GM12878 (cell line): ENCODE results near the gene PPP4C. TPM values are rescaled to one million over a fixed set of nuclear protein-coding genes. Genes with fewer than 3 reads are reported as not detected.

Experiments
- ATAC-seq: fragments of 200-7000 bp; cut with Tn5 transposase; 3 replicates; pipeline ENCODE4 v1.9.1; 2020; ENCODE audit warnings: mild to moderate bottlenecking, moderate library complexity
- BruUV-seq: library from RNA; stranded (reverse); fragments of 400-500 nt; replicated peaks from 2 replicates; lab custom pipeline; 2021; lab: Mats Ljungman, UMichigan
- CTCF ChIA-PET: fragments of 300-600 bp; sonication (Branson Sonifier 250); formaldehyde crosslinking; extraction: SDS; loops from one replicate; lab custom pipeline; 2021; ENCODE audit warnings: inconsistent platforms; lab: Yijun Ruan, JAX
- POLR2A ChIA-PET: fragments of 350-600 bp; formaldehyde crosslinking; extraction: SDS; loops from one replicate; lab custom pipeline; 2021; ENCODE audit warnings: inconsistent platforms; lab: Charles Lee
- RAD21 ChIA-PET: fragments of 300-600 bp; sonication (Branson Sonifier 250); formaldehyde crosslinking; loops from one replicate; lab custom pipeline; 2023; ENCODE audit warnings: antibody characterized with exemption; ENCODE audit not compliant: unreplicated experiment; lab: Charles Lee
- SMC1A ChIA-PET: fragments of 300-600 bp; sonication (Branson Sonifier 250); formaldehyde crosslinking; loops from one replicate; lab custom pipeline; 2023; ENCODE audit not compliant: unreplicated experiment, uncharacterized antibody; lab: Charles Lee
- DNase-seq: peaks from one replicate; pipeline ENCODE4 v3.0.0-alpha.2; 2011; ENCODE audit warnings: low read depth, low spot score
- FAIRE-seq: peaks from 3 replicates; lab custom pipeline; 2011; peaks lifted over from hg19 to GRCh38; lab: Jason Lieb, UNC
- H2AFZ ChIP-seq: 2 replicates; pipeline ENCODE4 v1.6.0; 2011; ENCODE audit warnings: low read depth, low read length, control low read depth; ENCODE audit not compliant: control insufficient read depth
- H3K27ac ChIP-seq: 2 replicates; pipeline ENCODE4 v1.5.1; 2011; ENCODE audit warnings: control low read depth; ENCODE audit not compliant: control insufficient read depth, insufficient read depth
- H3K27me3 ChIP-seq, 2 experiments: replicated peaks in 1 of 2; 2 replicates each; pipeline versions ENCODE4 v1.6.0 to v1.6.1; 2011; ENCODE audit warnings: low read length in 1 of 2; ENCODE audit not compliant: control insufficient read depth in 2 of 2, insufficient read depth in 2 of 2
- H3K36me3 ChIP-seq, 2 experiments: 2 replicates each; pipeline ENCODE4 v1.5.1; 2011; ENCODE audit warnings: low read length in 1 of 2; ENCODE audit not compliant: control insufficient read depth in 2 of 2, insufficient read depth in 2 of 2
- H3K4me1 ChIP-seq: 2 replicates; pipeline ENCODE4 v1.6.1; 2011; ENCODE audit warnings: mild to moderate bottlenecking, low read length, moderate library complexity, mixed read lengths; ENCODE audit not compliant: control insufficient read depth, insufficient read depth
- H3K4me2 ChIP-seq: 2 replicates; pipeline ENCODE4 v1.6.0; 2011; ENCODE audit warnings: control low read depth; ENCODE audit not compliant: control insufficient read depth, insufficient read depth
- H3K4me3 ChIP-seq: fragments of 200-600 bp; sonication (generic); 2 replicates; pipeline ENCODE4 v1.5.1; 2016
- H3K79me2 ChIP-seq: 2 replicates; pipeline ENCODE4 v1.6.0; 2011; ENCODE audit warnings: low read length; ENCODE audit not compliant: control insufficient read depth, insufficient read depth
- H3K9ac ChIP-seq: 2 replicates; pipeline ENCODE4 v1.8.0; 2011; ENCODE audit warnings: low read length, control low read depth, mixed read lengths; ENCODE audit not compliant: control insufficient read depth, insufficient read depth
- H3K9me3 ChIP-seq: replicated peaks from 3 replicates; pipeline ENCODE4 v1.5.1; 2011; ENCODE audit warnings: mild to moderate bottlenecking, low read length; ENCODE audit not compliant: control insufficient read depth, insufficient read depth
- H4K20me1 ChIP-seq: 2 replicates; pipeline ENCODE4 v1.6.0; 2011; ENCODE audit not compliant: control insufficient read depth, insufficient read depth
- BRCA1 ChIP-seq: IDR thresholded peaks from 2 replicates; pipeline ENCODE4 v1.6.1; 2011; ENCODE audit warnings: low read depth, low read length, improper control_type of control experiment
- DPF2 ChIP-seq: fragments of 450-650 bp; IDR thresholded peaks from 2 replicates; pipeline ENCODE4 v1.6.1; 2017; ENCODE audit warnings: mild to moderate bottlenecking
- EP300 ChIP-seq, 2 experiments: fragments of 150-350 bp in 1 of 2; IDR thresholded peaks; 2 replicates each; pipeline ENCODE4 v1.6.1; 2011 to 2012; ENCODE audit warnings: low read depth in 2 of 2, low read length in 2 of 2, borderline replicate concordance in 1 of 2, improper control_type of control experiment in 1 of 2, inconsistent platforms in 1 of 2; ENCODE audit not compliant: control insufficient read depth in 1 of 2
- ESRRA ChIP-seq: IDR thresholded peaks from 2 replicates; pipeline ENCODE4 v1.6.1; 2012; ENCODE audit warnings: mild to moderate bottlenecking, low read length, improper control_type of control experiment
- MEF2B ChIP-seq: fragments of 450-650 bp; IDR thresholded peaks from 2 replicates; pipeline ENCODE4 v1.6.1; 2018; ENCODE audit warnings: mild to moderate bottlenecking, moderate library complexity; ENCODE audit not compliant: partially characterized antibody, poor library complexity, severe bottlenecking
- PAX8 ChIP-seq: fragments of 450-650 bp; IDR thresholded peaks from 2 replicates; pipeline ENCODE4 v1.6.1; 2017; ENCODE audit warnings: mild to moderate bottlenecking, moderate library complexity
- POLR2A ChIP-seq: IDR thresholded peaks from 2 replicates; pipeline ENCODE4 v1.6.1; 2011; ENCODE audit warnings: low read depth, mild to moderate bottlenecking, low read length
- RB1 ChIP-seq: fragments of 450-650 bp; formaldehyde crosslinking; IDR thresholded peaks from 2 replicates; pipeline ENCODE4 v1.6.1; 2017; ENCODE audit warnings: mild to moderate bottlenecking, borderline replicate concordance
- SRF ChIP-seq, 2 experiments: IDR thresholded peaks; 2 replicates each; pipeline ENCODE4 v1.6.1; 2011; ENCODE audit warnings: low read depth in 2 of 2, low read length in 2 of 2, mild to moderate bottlenecking in 1 of 2, moderate library complexity in 1 of 2
- STAT1 ChIP-seq: fragments of 450-650 bp; conservative IDR thresholded peaks from 2 replicates; pipeline ENCODE4 v1.6.1; 2014; ENCODE audit warnings: antibody characterized with exemption, mild to moderate bottlenecking
- ZNF24 ChIP-seq: fragments of 450-650 bp; IDR thresholded peaks from 2 replicates; pipeline ENCODE4 v1.6.1; 2017; ENCODE audit warnings: antibody characterized with exemption, mild to moderate bottlenecking
- ZNF274 ChIP-seq: IDR thresholded peaks from one replicate; pipeline ENCODE4 v1.8.0; 2011; ENCODE audit not compliant: insufficient read length, insufficient read depth
- ZZZ3 ChIP-seq: IDR thresholded peaks from 2 replicates; pipeline ENCODE4 v1.6.1; 2011; ENCODE audit warnings: low read depth; ENCODE audit not compliant: control insufficient read depth, insufficient read length
- WGBS: methylation state at CpG from one replicate; pipeline ENCODE4 v1.1.6; 2016; ENCODE audit warnings: low lambda C conversion rate; ENCODE audit not compliant: insufficient replicate concordance, insufficient coverage; ENCODE audit errors: missing lambda C conversion rate; 5-methylcytosine and 5-hydroxymethylcytosine counted together
- in situ Hi-C: fragments of 300-500 bp; cut with MboI; formaldehyde crosslinking; loops from 9 replicates; pipeline ENCODE4 v1.14.3; 2018; ENCODE audit warnings: mixed read lengths
- intact Hi-C: fragments of 100-400 bp; cut with micrococcal nuclease; formaldehyde crosslinking; loops from one replicate; pipeline ENCODE4 v1.14.2; 2022; ENCODE audit not compliant: unreplicated experiment
- polyA plus RNA-seq, 11 experiments: library from polyadenylated mRNA; depleted of rRNA in 4 of 11; unstranded in 6 of 11; stranded (reverse) in 5 of 11; fragments of >200 nt; fragmentation: Nextera tagmentation in 4 of 11; fragmentation: Illumina TruSeq in 1 of 11; extraction: Ambion mirVana in 4 of 11; extraction: Trizol in 1 of 11; gene quantifications; 1 replicate in 1 of 11; 2 replicates in 10 of 11; pipeline versions ENCODE4 v1.2.1 to v1.2.3, GENCODE V29; 2011 to 2016; ENCODE audit warnings: inconsistent platforms in 2 of 11, missing spikeins in 2 of 11, low read depth in 1 of 11
- total RNA-seq, 4 experiments: library from RNA; depleted of rRNA in 3 of 4; stranded (reverse); fragments of >200 nt in 3 of 4; fragmentation: Illumina TruSeq in 1 of 4; extraction: Trizol in 1 of 4; gene quantifications; 2 replicates each; pipeline versions ENCODE4 v1.2.1 to v1.2.3, GENCODE V29; 2013 to 2021
- TF ChIP-seq, protein P1 (sequence below): IDR thresholded peaks from 2 replicates; pipeline ENCODE4 v1.6.1; 2012; ENCODE audit warnings: low read depth, low read length, improper control_type of control experiment
- TF ChIP-seq, protein P2 (sequence below): fragments of 450-650 bp; conservative IDR thresholded peaks from 2 replicates; pipeline ENCODE4 v1.6.1; 2017; ENCODE audit warnings: mild to moderate bottlenecking, moderate library complexity

Gene PPP4C
- total and polyA plus RNA-seq, 10 of the 15 experiments (the other 5 are each of a cell fraction or from before 2014, with no cell fraction given) = 2.7 to 240 (median 124) TPM

DNA sequence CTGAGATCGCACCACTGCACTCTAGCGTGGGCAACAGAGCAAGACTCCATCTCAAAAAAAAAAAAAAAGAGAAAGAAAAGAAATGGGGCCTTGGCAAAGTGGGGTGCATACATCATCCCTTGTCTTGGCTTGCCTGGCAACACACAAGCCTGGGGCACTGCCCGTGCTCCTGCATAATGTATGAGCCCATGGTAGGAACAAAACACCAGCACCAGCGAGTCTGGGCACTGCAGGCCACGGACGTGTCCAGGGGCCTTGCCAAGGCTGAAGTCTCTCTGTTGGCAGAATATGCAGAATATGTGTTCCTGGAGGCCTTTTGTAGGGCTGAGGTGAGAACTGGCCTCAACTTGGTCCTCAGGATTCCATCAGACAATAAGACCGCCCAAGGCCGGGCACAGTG, 25.9 kb upstream of the PPP4C start (continued):
- no peak for TF ChIP-seq EP300 (IDR thresholded peaks at IDR 0.05; ENCODE audit: borderline replicate concordance in 1 of 2, control insufficient read depth in 1 of 2, low read depth in 2 of 2, low read length in 2 of 2)
- TF ChIP-seq PAX8 = no peak
- no peak for TF ChIP-seq STAT1
- TF ChIP-seq, protein P1, sequence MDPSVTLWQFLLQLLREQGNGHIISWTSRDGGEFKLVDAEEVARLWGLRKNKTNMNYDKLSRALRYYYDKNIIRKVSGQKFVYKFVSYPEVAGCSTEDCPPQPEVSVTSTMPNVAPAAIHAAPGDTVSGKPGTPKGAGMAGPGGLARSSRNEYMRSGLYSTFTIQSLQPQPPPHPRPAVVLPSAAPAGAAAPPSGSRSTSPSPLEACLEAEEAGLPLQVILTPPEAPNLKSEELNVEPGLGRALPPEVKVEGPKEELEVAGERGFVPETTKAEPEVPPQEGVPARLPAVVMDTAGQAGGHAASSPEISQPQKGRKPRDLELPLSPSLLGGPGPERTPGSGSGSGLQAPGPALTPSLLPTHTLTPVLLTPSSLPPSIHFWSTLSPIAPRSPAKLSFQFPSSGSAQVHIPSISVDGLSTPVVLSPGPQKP = no peak
- TF ChIP-seq POLR2A = no peak
- TF ChIP-seq ZNF24 = no peak
- TF ChIP-seq MEF2B = no peak
- TF ChIP-seq BRCA1 = no peak
- TF ChIP-seq ZZZ3 = no peak

DNA sequence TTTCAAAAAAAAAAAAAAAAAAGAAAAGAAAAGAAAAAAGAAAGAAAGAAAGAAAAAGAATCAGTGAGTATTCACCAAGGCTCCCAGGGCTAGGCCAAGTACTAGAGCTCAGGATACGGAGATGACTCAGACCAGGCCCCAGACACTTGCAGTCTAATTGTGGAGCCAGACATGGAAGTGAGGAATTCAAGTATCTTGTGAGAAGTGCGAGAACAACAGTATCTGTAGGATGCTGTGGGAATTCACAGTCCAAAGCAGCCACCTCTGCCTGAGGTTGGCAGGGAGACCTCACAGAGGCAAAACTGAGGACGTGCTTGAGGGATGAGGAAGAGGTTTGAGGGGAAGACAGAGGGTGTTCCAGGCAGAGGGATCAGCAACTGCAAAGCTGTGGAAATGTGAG, 24.3 kb upstream of the PPP4C start:
- H3K4me3 ChIP-seq = no peak overlapping the region
- CTCF ChIA-PET = no interaction called here
- 0 out of 2 replicates have a peak overlapping the region, but pooled peaks have one; percentile 13 for H3K4me2 ChIP-seq
- intact Hi-C loops = no loop called here
- POLR2A ChIA-PET = interaction anchor here (1.3 to 2.7 kb wide), 2 partner anchors 14 to 39 kb away, joined by 3 to 7 read pairs; partner anchors contain the start of gene ALDOA
- H3K36me3 ChIP-seq = no peaks in the 10 kb centered on the region
- BruUV-seq = no TSS peak
- no peak overlapping the region for H3K27ac ChIP-seq
- RAD21 ChIA-PET = interaction anchor here (0.7 kb wide), 1 partner anchor 230 kb away, joined by 5 read pairs; no protein-coding TSS in a partner anchor
- SMC1A ChIA-PET = interaction anchor here (1.4 kb wide), 1 partner anchor 41 kb away, joined by 5 read pairs; the partner anchor contains the start of gene TBX6
- no peak overlapping the region for H3K9ac ChIP-seq
- H3K27me3 ChIP-seq = no peaks in the 10 kb centered on the region
- H2AFZ ChIP-seq = no peak overlapping the region
- TF ChIP-seq SRF (IDR thresholded peaks at IDR 0.05; ENCODE audit: low read depth in 2 of 2, low read length in 2 of 2) = no peak
- TF ChIP-seq, protein P2, sequence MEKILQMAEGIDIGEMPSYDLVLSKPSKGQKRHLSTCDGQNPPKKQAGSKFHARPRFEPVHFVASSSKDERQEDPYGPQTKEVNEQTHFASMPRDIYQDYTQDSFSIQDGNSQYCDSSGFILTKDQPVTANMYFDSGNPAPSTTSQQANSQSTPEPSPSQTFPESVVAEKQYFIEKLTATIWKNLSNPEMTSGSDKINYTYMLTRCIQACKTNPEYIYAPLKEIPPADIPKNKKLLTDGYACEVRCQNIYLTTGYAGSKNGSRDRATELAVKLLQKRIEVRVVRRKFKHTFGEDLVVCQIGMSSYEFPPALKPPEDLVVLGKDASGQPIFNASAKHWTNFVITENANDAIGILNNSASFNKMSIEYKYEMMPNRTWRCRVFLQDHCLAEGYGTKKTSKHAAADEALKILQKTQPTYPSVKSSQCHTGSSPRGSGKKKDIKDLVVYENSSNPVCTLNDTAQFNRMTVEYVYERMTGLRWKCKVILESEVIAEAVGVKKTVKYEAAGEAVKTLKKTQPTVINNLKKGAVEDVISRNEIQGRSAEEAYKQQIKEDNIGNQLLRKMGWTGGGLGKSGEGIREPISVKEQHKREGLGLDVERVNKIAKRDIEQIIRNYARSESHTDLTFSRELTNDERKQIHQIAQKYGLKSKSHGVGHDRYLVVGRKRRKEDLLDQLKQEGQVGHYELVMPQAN = no peak
- no peak for TF ChIP-seq DPF2
- TF ChIP-seq RB1 = no peak
- TF ChIP-seq ZNF274 = no peak
- no peak for TF ChIP-seq ESRRA
- DNase-seq (no peak), ATAC-seq (no peak), FAIRE-seq (no peak)
- no peaks in the 10 kb centered on the region for H3K79me2 ChIP-seq
- no peaks in the 10 kb centered on the region for H4K20me1 ChIP-seq
- H3K4me1 ChIP-seq = peaks cover 3% of the 10 kb centered on the region; the same call in 1 of the 2 replicates
- WGBS = 97% methylated on average over 3 of the region's 3 CpGs
- H3K9me3 ChIP-seq = no peaks in the 10 kb centered on the region
- in situ Hi-C loops = no loop called here
